HG03439 (cell line): ENCODE data around the gene GPANK1.

Source experiments
- ATAC-seq: cut with Tn5 transposase; IDR thresholded peaks from one replicate; pipeline ENCODE4 v1.9.1; 2021; ENCODE audit warnings: mild to moderate bottlenecking, moderate library complexity; ENCODE audit not compliant: unreplicated experiment

The GPANK1 gene

DNA sequence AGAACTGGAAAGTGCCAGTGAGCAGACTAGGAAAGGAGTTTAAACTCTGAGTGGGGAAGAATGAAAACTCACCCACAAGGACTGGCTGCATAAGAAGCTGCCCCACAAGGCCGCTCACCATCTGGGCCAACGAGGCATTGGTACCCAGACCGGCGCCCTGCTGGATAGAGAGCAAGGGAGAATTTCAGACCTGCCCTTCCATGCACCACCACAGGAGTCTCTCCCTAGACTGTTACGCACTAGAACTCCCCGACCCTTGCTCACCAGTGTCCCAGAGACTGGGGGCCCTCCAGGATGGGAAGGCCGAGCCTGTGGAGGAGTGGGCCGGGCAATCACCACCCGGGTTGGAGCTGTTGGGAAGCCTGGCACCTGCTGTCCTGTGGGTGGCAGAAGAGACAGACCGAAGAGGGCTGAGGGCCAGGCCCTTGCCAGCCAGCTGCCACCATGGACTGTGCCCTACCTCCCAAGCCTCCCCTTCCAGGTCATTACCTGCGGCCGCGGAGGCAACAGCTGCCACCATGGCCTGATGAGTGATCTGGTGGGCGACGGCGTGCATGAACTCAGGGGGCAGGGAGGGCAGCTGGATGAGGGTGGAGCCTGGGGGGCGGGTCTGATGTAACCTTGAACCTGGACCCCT, 20.9 kb downstream of the GPANK1 start:
- no peak for ATAC-seq

DNA sequence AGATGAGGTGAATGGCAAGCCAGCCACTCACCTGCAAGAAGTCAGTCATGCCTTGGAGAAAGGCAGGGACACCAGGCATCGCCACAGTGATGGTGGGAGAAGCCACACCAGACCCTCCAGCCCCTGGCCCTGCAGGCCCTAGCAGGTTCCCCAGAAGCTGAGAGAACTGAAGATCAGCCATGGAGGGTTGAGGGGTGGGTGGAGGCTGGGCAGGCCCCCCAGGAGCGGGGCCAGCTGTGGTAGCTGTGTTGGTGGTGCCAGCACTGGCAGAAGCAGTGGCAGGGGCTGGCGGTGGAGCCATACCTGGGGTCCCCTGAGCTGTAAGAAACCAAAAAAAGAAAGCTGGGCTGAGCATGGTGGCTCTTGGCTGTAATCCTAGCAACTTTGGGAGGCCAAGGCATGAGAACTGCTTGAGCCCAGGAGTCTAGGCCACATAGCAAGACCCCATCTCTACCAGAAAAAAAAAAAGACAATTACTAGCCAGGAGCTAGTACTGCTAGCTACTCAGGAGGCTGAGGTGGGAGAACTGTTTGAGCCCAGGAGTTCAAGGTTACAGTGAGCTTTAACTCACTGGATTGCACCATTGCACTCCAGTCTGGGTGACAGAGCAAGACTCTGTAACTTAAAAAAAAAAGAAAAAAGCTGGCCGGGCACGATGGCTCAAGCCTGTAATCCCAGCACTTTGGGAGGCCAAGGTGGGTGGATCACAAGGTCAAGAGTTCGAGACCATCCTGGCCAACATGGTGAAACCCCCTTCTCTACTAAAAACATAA, 21.8 kb downstream of the GPANK1 start:
- no peak for ATAC-seq

DNA sequence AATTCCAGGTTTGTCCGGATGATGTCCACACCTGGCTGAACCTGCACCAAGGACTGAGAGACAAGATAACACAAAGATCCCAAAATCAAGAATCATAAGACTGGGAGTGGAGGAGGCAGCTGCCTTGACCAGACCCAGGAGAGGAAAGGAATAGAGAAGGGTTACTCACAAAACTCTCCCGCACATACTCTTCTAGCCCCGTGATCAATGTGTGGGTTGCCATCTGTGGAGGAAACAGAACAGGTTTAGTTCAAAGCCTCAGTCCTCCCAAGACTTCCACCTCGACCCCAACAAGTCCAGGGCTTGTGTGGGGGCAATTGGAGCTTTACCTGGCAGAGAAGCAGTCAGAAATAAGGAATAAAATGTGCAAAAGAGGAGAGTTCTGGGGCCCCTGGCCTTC, 23.4 kb downstream of the GPANK1 start:
- ATAC-seq, result no peak

DNA sequence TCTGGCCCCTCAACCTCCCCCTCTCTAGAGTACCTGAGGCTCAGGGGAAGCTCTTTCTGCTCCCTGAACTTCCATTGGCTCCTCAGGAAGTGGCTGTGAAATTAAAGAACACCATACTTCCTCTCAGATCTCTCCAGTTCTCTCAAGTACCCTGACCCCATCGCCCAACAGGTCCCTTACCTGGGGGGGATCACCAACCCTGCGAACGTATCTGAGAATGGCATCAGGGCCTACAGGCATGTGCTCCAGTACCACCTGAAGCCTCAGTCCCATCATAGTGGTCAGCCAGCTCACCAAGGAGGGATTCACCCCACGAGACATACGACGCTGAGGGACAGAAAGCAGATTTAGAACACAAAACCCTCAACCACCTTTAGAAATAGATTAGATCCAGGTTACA, 24.2 kb downstream of the GPANK1 start:
- no peak for ATAC-seq

DNA sequence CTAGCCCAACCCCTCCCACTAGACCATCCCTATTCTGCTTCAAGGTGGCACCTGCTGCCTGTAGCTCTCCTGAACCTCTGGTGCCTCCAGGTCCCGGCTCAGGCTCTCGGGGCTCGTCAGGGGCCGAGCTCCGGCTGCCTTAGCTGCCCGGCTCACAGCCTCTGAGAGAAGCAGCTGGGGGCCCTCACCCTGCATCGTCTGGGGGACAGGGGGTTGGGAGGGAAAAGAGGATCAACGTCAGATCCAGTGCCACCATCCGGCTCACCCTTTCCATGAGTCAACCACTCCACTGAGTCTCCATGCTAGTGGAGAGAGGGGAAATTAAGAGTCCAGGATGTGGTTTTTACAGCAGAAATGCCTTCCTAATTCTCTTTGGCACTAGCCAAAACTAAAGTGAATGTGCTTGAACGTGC, 25.3 kb downstream of the GPANK1 start:
- ATAC-seq, result no peak

DNA sequence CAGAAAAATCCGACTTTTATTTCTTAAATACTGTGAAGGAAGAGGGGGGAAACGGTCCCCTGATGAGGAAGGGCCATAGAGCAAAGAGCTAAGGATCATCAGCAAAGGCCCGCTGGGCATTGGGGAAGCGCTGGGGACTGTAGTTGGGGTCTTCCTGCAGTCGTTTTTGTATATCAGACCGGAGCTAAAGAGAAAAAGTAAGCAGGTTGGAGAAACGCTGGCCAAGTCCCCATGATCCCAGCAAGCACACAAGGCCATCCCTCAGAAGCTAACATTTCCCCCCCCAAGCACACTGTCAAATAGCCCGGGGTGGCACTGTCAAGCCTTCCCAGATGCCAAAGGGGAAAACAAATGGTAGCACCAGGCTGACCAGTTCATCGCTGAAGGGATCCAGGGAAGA, 25.8 kb downstream of the GPANK1 start:
- no peak for ATAC-seq

DNA sequence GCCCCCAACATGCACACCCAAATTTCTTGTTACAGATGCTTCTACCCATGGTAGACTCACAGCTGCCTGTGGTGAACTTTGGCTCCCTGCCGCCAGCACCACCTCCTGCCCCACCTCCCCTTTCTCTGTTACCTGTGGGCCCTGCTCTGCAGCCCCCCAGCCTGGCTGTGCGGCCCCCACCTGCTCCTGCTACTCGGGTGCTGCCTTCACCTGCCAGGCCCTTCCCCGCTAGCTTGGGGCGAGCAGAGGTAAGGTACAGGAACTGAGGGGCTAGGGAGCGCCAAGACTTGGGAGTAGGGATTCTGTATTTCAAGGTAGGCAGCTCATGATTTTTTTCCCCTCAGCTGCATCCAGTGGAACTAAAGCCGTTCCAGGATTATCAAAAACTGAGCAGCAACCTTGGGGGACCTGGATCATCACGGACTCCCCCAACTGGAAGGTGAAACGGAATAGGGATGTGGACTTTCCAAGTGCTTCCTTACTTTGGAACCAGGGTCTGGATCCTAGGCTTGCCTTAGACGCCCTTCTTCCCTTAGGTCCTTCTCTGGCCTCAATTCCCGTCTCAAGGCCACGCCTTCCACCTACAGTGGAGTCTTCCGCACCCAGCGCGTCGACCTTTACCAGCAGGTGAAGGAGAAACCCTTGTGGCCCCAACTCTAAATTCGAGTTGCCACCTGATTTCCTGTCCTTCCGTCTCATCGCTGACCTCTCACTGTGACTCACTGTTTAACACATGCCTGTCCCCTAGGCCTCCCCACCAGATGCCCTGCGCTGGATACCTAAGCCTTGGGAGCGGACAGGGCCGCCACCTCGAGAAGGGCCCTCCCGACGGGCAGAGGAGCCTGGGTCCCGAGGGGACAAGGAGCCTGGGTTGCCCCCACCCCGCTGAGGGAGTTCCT, 27.9 kb downstream of the GPANK1 start:
- no peak for ATAC-seq

DNA sequence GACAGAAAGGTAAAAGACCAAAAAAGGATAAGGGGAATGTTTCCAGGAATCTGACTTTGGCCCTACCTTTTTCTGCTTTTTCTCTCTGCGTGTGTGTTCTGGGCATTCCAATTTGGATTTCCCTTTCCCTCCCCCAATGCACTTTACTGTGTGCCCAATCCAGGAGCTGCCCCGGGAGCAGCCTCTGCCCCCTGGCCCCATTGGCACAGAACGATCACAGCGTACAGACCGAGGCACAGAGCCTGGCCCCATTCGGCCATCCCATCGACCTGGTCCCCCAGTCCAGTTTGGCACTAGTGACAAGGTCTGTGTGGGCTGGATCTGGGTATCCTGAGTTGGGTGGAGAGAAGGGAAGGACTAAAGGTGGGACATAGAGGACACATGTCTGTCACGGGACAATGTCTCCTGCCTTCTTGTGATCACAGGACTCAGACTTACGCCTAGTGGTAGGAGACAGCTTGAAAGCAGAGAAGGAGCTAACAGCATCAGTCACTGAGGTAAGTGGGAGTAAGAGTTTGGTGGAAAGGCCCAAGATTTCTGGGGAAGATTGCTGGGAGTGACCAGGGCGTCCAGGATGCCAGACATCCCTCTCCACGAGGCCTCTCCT, 29.7 kb downstream of the GPANK1 start:
- no peak for ATAC-seq

DNA sequence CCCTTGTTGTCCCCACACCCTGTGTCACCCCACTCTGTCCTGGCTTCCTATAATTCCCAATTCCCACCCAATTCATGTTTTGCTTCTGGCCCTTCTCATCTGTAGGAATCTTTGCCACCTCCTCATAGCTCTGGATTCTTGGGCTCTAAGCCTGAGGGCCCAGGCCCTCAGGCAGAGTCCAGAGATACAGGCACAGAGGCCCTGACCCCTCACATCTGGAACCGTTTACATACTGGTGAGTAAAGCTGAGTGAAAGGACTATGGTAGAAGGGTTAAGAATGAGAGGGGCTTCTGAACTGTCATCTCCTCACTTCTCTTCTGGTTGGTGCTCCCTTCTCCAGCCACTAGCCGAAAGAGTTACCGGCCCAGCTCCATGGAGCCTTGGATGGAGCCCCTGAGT, 30.7 kb downstream of the GPANK1 start:
- ATAC-seq, result no peak

DNA sequence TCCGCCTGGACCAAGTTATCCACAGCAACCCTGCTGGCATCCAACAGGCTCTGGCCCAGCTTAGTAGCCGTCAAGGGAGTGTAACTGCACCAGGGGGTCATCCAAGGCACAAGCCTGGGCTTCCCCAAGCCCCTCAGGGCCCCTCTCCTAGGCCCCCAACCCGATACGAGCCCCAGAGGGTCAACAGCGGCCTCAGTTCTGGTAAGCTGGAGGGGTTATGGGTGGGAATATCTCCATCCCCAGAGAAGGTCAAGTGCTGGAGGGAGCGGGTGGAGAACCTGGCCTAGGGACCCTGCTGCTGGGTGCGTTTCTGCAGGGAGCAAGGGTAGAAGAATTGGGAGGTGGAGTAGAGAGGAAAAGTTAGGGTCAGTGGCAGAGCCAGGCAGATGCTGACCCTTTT, 31.4 kb downstream of the GPANK1 start:
- no peak for ATAC-seq

DNA sequence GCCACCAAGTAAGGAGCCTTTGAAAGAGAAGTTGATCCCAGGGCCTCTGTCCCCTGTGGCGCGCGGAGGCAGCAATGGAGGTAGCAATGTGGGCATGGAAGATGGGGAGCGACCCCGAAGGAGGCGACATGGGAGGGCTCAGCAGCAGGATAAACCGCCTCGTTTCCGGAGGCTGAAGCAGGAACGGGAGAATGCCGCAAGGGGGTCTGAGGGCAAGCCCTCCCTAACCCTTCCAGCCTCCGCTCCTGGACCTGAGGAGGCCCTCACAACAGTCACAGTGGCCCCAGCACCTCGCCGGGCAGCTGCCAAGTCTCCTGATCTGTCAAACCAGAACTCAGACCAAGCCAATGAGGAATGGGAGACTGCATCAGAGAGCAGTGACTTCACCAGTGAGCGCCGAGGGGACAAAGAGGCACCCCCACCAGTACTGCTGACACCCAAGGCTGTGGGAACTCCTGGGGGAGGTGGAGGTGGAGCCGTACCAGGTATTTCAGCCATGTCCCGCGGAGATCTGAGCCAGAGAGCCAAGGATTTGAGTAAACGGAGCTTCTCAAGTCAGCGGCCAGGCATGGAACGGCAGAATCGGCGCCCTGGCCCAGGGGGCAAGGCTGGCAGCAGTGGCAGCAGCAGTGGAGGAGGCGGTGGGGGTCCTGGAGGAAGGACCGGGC, 32.4 kb downstream of the GPANK1 start:
- ATAC-seq, result no peak

DNA sequence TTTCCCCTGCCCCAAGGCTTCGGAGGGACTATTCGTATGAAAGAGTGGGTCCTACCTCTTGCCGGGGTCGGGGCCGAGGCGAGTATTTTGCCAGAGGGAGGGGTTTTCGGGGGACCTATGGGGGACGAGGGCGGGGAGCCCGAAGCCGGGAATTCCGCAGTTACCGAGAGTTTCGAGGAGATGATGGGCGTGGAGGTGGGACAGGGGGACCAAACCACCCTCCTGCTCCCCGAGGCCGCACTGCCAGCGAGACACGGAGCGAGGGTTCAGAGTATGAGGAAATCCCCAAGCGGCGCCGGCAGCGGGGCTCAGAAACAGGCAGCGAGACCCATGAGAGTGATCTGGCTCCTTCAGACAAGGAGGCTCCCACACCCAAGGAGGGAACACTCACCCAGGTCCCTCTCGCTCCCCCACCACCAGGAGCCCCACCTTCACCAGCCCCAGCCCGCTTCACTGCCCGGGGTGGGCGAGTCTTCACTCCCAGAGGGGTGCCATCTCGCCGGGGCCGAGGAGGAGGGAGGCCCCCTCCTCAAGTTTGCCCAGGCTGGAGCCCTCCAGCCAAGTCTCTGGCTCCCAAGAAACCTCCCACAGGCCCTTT, 33.0 kb downstream of the GPANK1 start:
- ATAC-seq, result no peak

DNA sequence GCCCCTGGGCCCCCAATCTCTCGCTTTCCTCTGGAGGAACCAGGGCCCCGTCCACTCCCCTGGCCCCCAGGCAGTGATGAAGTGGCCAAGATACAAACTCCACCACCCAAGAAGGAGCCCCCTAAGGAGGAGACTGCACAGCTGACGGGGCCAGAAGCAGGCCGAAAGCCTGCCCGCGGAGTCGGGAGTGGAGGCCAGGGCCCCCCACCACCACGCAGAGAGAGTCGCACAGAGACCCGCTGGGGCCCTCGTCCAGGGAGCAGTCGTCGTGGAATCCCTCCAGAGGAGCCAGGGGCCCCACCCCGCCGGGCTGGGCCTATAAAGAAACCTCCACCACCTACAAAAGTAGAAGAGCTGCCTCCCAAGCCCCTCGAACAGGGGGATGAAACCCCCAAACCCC, 33.6 kb downstream of the GPANK1 start:
- ATAC-seq, result no peak

DNA sequence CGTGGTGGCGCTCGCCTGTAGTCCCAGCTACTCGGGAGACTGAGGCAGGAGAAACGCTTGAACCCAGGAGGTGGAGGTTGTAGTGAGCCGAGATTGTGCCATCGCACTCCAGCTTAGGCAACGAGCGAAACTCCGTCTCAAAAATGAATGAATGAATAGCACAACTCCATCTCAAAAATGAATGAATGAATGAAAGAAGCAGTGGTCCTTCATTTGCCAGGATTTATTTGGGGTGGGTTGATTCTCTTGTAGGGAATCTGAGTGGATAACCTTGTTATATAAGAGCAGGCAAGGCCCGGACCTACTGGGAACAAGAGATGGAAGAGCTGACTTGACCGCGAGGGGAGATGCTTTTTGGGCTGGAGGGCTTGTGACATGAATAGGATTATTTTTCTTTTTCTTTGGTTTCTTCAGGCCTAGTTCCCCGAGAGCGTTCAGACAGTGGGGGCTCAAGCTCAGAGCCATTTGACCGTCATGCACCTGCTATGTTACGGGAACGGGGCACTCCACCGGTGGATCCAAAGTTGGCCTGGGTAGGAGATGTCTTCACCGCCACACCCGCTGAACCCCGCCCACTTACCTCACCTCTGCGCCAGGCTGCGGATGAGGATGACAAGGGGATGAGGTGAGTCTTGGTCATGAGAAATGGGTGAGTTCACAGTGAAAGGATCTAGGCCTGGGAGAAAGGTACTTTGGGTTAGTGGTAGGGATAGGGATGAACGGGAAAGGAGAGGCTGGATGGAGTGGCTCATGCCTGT, 34.4 kb downstream of the GPANK1 start:
- ATAC-seq, result no peak

DNA sequence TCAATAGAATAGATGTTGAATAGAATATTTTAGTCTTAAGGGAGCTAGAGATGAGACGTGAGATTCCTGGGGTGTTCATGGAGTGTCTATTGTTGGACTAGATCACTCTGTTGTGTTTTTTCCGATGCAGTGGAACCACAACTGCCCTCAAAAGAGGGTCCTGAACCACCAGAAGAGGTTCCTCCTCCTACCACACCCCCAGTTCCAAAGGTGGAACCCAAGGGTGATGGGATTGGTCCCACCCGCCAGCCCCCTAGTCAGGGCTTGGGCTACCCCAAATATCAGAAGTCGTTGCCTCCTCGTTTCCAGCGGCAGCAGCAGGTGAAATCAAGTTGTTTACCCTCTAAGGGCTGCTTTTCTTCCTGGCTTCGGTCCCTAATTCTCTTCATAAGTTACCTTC, 35.8 kb downstream of the GPANK1 start:
- no peak for ATAC-seq

DNA sequence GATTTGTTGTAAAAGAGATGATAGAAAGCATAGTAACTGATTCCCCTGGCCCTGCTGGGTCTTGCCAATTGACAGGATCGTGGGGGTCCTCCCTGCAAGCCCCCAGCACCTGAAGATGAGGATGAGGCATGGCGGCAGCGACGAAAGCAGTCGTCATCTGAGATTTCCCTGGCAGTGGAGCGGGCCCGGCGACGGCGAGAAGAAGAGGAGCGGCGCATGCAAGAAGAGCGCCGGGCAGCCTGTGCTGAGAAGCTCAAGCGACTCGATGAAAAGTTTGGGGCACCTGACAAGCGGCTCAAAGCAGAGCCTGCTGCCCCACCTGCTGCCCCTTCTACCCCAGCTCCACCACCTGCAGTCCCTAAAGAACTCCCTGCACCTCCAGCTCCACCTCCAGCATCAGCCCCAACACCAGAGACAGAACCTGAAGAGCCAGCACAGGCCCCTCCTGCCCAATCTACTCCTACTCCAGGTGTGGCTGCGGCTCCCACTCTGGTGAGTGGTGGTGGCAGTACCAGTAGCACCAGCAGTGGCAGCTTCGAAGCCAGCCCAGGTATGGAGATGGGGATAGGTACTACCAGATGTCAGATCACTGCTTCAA, 37.0 kb downstream of the GPANK1 start:
- ATAC-seq, result no peak

DNA sequence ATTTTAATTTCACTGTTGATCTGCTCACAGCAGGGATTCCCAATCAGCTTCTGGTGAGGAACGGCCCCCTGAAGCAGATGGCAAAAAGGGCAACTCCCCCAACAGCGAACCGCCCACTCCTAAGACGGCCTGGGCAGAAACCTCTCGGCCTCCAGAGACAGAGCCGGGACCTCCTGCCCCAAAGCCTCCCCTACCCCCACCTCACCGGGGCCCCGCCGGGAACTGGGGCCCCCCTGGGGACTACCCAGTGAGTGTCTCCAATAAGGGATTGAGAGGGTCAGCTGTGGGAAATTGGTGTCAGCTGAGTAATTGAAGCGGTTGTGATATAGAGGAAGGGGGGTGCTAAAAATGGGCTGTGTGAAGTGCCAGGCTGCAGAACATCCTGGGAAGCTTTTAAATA, 37.8 kb downstream of the GPANK1 start:
- no peak for ATAC-seq

DNA sequence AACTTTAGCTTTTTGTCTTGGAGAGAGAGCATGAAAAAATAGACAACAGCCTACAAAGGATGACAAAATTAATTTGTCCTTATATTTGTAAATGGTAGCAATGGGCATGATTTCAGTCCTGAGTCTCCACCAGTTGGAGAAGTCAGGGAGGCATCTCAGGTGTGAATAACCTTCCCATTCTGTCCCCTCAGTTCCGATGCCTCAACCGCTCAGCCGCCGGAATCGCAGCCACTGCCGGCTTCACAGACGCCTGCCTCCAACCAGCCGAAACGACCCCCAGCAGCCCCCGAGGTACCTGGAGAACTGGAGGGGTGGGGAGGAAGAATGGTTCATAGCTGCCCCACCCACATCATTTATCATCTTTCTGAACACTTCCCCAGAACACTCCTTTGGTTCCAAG, 40.7 kb downstream of the GPANK1 start:
- no peak for ATAC-seq

DNA sequence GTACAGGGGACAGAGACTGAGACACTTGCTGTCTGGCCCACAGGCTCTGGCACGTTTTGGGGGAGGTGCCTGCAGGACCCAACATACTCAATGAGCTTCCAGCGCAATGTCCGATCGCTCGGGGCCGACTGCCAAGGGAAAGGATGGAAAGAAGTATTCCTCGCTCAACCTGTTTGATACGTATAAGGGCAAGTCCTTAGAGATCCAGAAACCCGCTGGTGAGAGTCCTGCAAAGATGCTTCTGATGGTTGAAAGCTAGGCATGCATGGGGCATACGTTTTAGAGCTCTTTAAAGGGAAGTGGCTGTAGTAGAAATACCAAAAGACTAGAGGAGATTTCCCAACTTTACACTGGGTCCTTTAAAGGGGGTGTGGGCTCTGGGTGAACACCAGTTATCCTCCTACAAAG, 42.1 kb downstream of the GPANK1 start:
- ATAC-seq, result no peak
